Activated T-cell treated with anti-CD3 and anti-CD28 coated beads for 1 hour (primary cell): ENCODE results near the gene ZNF165.
A peak's percentile ranks its signal among the peaks of the same experiment; 100 is the strongest.
"Not testable (repeated sequence)": the region's sequence is repeated elsewhere in the genome, so short reads cannot be mapped to it uniquely, and the experiment has no call there.

Experiments used
- DNase-seq: peaks from one replicate; pipeline ENCODE4 v3.0.0-alpha.2; 2020; ENCODE audit warnings: low read depth

The ZNF165 gene

DNA sequence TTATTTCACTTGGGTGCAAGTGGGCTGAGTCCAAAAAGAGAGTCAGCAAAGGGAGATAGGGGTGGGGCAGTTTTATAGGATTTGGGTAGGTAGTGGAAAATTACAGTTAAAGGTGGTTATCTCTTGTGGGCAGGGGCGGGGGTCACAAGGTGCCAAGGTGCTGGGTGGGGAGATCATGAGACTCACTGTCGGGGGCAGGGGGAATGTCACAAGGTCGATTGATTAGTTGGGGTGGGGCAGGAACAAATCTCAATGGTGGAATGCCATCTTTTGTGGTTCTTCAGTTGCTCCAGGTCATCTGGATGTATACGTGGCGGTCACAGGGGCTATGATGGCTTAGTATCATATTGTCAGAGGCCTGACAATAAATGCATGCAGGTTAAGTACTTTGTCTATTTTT is 41.9 kb downstream of the ZNF165 start:
- not testable (repeated sequence) for DNase-seq

DNA sequence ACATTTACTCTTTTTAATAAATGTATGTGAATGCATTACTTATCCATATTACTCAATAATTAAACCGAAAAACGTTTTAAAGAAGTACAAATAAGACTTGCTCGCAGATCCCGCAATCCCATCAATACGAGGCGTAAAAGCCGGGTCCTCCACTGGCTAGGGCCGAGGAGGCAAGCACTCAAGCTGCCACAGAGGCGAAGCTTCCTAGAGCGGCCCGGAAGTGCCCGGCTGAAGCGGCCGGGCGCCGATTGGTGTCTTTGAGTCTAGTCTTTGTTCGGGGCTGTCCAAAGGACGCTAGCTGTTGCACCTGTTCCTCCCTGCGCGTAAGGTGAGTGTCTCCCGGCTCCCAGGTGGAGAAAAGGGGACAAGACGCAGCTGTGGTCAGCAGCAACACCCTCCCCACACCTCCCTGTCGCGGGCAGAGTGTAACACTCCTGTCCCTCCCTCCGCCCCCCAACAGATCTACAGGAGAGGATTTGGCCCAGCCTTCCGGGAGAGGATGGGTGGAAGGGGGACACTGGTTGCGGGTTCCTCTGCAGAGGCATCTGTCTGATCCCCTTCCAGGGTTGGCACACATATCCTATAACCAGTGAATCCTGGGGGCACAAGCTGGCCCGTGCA is 44.1 kb downstream of the ZNF165 start, which contains the start of gene ZSCAN16:
ZSCAN16 (plus strand) TSS at position 260 of the 621 bp plus-strand sequence. CDS start 835 bp downstream, outside the sequence.
- peak; percentile 58 for DNase-seq

DNA sequence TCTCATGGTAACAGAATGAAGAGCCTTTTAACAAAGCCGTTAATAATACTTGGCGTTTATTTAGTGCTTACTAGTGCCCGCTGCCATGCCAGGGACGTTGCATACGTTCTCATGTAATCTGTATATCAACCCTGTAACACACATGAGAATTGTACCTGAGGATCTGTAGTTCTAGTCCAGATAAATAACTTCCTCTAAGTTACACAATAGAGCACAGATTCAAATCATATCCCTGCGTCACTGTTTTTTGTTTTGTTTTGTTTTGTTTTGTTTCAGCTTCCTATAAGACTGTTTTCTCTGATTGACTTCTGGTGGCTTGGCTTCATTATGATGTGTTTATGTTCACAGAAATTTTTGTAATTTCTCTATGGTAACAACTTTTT is 44.6 kb downstream of the ZNF165 start:
- no peak for DNase-seq

DNA sequence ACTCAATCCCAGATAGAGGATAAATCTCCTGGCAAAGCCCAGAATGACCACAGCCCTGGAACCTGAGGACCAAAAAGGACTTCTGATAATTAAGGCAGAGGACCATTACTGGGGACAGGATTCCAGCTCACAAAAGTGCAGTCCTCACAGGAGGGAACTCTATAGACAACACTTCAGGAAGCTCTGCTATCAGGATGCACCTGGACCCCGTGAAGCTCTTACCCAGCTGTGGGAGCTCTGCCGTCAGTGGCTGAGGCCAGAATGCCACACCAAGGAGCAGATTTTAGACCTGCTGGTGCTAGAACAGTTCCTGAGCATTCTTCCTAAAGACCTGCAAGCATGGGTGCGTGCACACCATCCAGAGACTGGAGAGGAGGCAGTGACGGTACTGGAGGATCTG is 45.0 kb downstream of the ZNF165 start:
- no peak for DNase-seq

DNA sequence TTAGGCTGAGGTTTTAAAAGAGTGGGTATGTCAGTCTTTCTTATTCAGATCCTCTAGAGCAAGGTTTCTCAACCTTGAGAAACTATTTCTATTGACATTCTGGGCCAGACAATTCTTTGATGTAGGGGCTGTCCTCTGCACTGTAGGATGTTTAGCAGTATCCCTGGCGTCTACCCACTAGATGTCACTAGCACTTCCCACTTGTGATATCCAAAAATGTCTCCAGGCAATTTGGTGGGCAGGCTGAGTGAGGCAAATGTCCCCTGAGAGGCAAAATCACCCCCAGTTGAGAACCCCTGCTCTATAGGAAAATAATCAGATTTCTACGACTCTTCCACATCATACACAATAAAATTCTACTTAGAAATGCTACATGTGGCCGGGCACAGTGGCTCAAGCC is 53.6 kb downstream of the ZNF165 start:
- no peak for DNase-seq

DNA sequence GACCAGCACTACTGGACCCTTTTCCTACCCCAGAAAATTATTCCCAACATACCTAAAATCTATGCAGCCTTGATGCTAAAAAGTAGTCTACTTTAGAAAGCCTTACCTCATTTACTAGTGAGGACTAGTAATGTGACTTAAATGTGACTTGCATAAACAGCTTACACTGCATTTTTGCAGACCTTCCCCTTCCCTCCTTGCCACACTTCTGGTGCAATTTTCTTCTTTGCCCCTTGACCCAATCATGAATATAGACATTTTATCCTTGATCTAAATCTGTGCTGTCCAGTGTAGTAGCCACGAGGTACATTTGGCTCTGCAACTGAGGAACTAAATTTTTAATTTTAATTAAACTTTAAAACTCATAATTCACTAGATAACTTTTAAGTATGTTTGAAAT is 54.3 kb downstream of the ZNF165 start:
- no peak for DNase-seq

DNA sequence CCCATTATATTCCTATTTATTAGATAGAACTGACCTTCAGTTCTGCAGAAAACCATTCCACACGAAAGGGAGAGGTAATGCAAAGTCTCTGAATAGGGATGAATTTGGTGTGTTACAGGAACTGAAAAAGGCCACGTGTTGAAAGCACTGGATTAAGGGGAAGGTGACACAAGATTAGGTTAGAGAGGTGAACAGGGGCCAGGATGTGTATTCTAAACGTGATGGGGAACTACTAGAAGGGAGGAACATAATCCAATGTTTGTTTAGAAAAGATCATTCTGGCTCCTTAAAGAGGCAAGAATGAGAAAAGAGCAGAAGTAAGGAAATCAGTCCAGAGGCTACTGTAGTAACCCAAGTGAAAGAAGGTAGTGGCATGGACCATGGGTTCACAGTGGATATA is 55.0 kb downstream of the ZNF165 start:
- DNase-seq = no peak

DNA sequence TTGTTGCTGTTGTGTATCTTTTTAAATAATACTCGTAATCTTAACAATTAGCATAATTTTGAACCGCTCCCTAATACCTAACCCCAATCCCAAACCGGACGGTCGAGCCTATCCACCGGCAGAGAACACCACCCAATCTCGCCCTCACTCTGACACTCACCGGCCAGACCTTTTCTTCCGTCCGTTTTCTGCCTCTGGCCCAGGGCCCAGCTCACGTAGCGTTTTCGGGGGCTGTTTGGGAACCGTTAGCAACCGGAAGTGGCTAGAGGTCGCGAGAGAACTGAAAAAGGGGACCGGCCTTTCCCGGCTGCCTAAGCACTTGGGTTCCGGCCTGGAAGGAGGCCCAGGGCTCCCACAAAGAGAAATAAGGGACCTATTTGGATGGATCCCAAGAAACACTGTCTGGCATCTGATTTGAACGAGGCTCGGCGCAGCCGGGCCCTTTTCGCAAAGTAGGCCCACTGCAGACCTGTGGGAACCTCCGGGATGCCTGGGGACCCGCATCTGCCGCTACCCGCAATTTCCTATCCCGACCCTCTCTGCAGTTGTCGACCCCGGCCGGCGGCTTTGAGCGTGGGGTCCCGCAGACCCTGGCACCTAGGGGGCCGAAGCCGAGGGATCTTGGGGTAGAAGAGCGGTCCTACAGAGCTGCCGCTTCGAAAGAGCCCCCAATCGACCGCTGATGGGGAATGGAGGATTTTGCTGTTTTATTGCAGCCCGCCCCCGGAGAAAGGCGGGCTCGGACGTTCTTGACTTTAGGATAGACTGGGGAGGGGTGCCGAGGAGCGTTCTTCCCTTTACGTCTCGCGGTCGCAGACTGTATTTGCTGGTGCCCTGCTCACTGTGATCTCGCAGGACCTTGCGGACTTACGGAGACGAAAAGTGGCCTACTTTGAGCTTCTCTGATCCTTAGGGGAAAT is 56.5 kb downstream of the ZNF165 start:
- peak; percentile 66 for DNase-seq

DNA sequence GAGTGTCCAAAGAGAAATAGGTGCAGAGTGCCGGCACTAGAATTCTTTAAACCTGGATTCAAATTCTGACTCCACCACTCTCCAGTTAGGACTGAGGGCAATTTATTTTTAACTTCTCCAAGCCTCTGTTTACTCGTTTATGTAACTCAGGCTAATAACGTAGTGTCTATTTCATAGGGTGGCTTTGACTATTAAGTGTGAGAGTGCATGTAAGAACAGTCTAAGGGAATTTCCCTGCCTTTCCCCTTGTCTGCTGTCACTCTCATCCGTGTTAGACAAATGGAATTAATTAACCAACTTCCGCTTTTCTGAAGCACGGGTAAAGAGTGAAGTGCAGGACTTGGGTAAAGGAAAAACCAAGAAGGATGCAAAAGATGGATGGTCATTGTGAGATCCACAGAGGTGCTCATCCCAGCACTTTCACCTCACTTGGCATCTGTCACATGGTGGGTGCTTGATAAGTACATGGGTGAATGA is 57.2 kb downstream of the ZNF165 start:
- DNase-seq = no peak
